Astrocyte (in vitro differentiated cells and primary cell): ENCODE measurements around the gene NUP50. TPM values are rescaled to one million over a fixed set of nuclear protein-coding genes. Genes with fewer than 3 reads are reported as not detected.

Source experiments
- DNase-seq: peaks from one replicate; pipeline ENCODE4 v3.0.0-alpha.2; 2010; ENCODE audit warnings: low read depth
- FAIRE-seq: peaks from 2 replicates; lab custom pipeline; 2011; peaks lifted over from hg19 to GRCh38; lab: Jason Lieb, UNC
- H2AFZ ChIP-seq: 2 replicates; pipeline ENCODE4 v1.6.0; 2012; ENCODE audit warnings: low read depth, low read length, inconsistent platforms
- H3K27ac ChIP-seq: 2 replicates; pipeline ENCODE4 v1.5.1; 2011; ENCODE audit warnings: low read depth, low read length, inconsistent platforms
- H3K27me3 ChIP-seq: 2 replicates; pipeline ENCODE4 v1.6.0; 2011; ENCODE audit warnings: low read length, inconsistent platforms; ENCODE audit not compliant: insufficient read depth
- H3K36me3 ChIP-seq: 2 replicates; pipeline ENCODE4 v1.5.1; 2011; ENCODE audit warnings: low read length, inconsistent platforms; ENCODE audit not compliant: insufficient read depth
- H3K4me1 ChIP-seq: 2 replicates; pipeline ENCODE4 v1.5.1; 2011; ENCODE audit warnings: low read length, inconsistent platforms; ENCODE audit not compliant: insufficient read depth
- H3K4me2 ChIP-seq: 2 replicates; pipeline ENCODE4 v1.6.0; 2012; ENCODE audit warnings: low read length, inconsistent platforms
- H3K4me3 ChIP-seq: 2 replicates; pipeline ENCODE4 v1.5.1; 2011; ENCODE audit warnings: low read depth, mild to moderate bottlenecking, low read length, inconsistent platforms; ENCODE audit not compliant: insufficient read depth
- H3K79me2 ChIP-seq: 2 replicates; pipeline ENCODE4 v1.6.0; 2012; ENCODE audit warnings: mild to moderate bottlenecking, low read length, inconsistent platforms; ENCODE audit not compliant: insufficient read depth
- H3K9ac ChIP-seq: 2 replicates; pipeline ENCODE4 v1.6.0; 2012; ENCODE audit warnings: mild to moderate bottlenecking, low read length, inconsistent platforms
- H3K9me3 ChIP-seq: 2 replicates; pipeline ENCODE4 v1.5.1; 2012; ENCODE audit warnings: low read depth, mild to moderate bottlenecking, low read length, inconsistent platforms; ENCODE audit not compliant: insufficient read depth
- H4K20me1 ChIP-seq: 2 replicates; pipeline ENCODE4 v1.6.0; 2012; ENCODE audit warnings: low read length, inconsistent platforms; ENCODE audit not compliant: insufficient read depth
- H3K27ac Mint-ChIP-seq: one replicate; pipeline ENCODE4 v1.8.0; 2021; ENCODE audit warnings: mild to moderate bottlenecking, mixed read lengths; ENCODE audit not compliant: unreplicated experiment
- H3K27me3 Mint-ChIP-seq: one replicate; pipeline ENCODE4 v1.8.0; 2021; ENCODE audit warnings: low read depth, mixed read lengths; ENCODE audit not compliant: unreplicated experiment
- H3K36me3 Mint-ChIP-seq: one replicate; pipeline ENCODE4 v1.8.0; 2021; ENCODE audit warnings: low read depth, mixed read lengths; ENCODE audit not compliant: unreplicated experiment
- H3K4me1 Mint-ChIP-seq: one replicate; pipeline ENCODE4 v1.8.0; 2021; ENCODE audit warnings: low read depth, mixed read lengths; ENCODE audit not compliant: unreplicated experiment
- H3K4me3 Mint-ChIP-seq: one replicate; pipeline ENCODE4 v1.8.0; 2021; ENCODE audit warnings: mild to moderate bottlenecking, moderate library complexity, mixed read lengths; ENCODE audit not compliant: unreplicated experiment
- H3K9me3 Mint-ChIP-seq: one replicate; pipeline ENCODE4 v1.8.0; 2021; ENCODE audit warnings: mild to moderate bottlenecking, mixed read lengths; ENCODE audit not compliant: unreplicated experiment
- CTCF ChIP-seq: IDR thresholded peaks from 2 replicates; pipeline ENCODE4 v1.5.1; 2011; ENCODE audit warnings: low read depth, mild to moderate bottlenecking, inconsistent platforms, low read length, moderate library complexity; ENCODE audit not compliant: insufficient read depth
- EZH2 ChIP-seq: IDR thresholded peaks from 2 replicates; pipeline ENCODE4 v1.6.1; 2012; ENCODE audit warnings: mild to moderate bottlenecking, low read length, inconsistent platforms; ENCODE audit not compliant: insufficient read depth
- total RNA-seq: library from RNA; stranded (reverse); gene quantifications from 2 replicates; pipeline ENCODE4 v1.2.1, GENCODE V29; 2021

NUP50 gene
- total RNA-seq, 1 donor from 2014 or later, result 56.4 TPM

DNA sequence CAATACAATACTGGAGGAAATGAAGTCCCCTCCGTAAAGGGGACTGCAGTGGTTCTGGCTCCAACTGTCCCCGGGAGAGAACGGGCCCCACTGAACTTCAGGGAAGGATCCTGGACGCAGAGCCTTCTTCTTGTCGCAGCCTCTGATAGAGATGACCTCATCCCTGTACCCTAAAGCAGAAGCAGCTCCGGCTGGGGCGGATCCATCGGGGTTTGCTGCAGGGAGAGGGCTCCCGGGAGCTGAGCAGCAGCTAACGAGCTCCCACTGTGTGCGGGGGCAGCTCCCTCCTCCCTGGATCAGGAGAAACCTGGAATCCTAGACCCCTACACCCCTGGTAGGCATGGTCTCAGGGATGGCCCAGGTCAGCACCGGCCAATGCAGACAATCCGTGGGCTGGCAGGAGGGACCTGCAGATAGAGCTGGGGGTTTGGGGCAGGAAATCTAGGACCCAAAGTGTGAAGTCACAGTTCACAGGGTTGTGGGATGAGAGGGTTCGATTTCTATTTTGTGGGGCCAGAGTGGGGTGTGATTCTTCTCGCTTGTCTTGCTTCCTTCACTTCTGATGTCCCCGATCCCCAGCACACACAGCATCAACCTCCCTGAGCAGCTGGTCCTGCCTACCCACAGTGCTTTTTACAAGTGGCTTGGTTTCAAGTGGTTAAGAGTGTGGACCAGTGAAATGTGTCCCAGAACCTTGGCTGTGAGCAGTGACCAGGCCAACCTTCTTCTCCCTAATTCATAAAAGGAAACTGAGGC, 64.1 kb downstream of the NUP50 start:
- Histone ChIP-seq H3K4me2 (no peak overlapping the region), H3K27me3 (no peaks in the 10 kb centered on the region), H3K4me3 (no peak overlapping the region), H3K9ac (no peak overlapping the region), H3K4me1 (peaks cover 4% of the 10 kb centered on the region), H3K9me3 (no peaks in the 10 kb centered on the region), H4K20me1 (peaks cover 77% of the 10 kb centered on the region), H3K27ac (no peak overlapping the region), H3K79me2 (peaks cover 11% of the 10 kb centered on the region), H3K36me3 (no peaks in the 10 kb centered on the region), H2AFZ (no peak overlapping the region)
- DNase-seq, result no peak
- no peaks in the 10 kb centered on the region for H3K9me3 Mint-ChIP-seq
- TF ChIP-seq EZH2 (no peak), CTCF (no peak)
- H3K4me3 Mint-ChIP-seq, result no peak overlapping the region
- no peaks in the 10 kb centered on the region for H3K27me3 Mint-ChIP-seq
- H3K36me3 Mint-ChIP-seq, result peaks cover 5% of the 10 kb centered on the region
- peaks cover 22% of the 10 kb centered on the region for H3K4me1 Mint-ChIP-seq
- peak overlapping the region; percentile 41 for H3K27ac Mint-ChIP-seq
- FAIRE-seq, result no peak

DNA sequence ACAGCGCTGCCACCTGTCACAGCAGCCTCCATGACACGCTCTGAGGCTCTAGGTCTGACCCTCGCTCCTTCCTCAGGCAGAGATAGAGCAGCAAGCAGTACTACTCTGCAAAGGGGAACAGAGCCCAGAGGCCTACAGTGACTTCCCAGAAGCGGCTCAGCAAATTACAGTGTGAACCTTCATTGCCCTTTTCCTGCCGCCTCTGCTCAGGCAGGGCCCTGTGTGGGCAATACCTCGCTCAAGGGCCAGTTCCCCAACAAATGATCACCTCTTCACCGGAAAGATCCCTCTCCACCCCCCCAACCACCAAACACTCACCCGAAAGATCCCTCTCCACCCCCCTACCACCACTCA, 64.7 kb downstream of the NUP50 start:
- Histone ChIP-seq H3K4me2 (no peak overlapping the region), H3K4me3 (no peak overlapping the region), H4K20me1 (peaks cover 77% of the 10 kb centered on the region), H3K9me3 (no peaks in the 10 kb centered on the region), H3K79me2 (peaks cover 14% of the 10 kb centered on the region), H3K36me3 (no peaks in the 10 kb centered on the region), H3K9ac (no peak overlapping the region), H3K27me3 (no peaks in the 10 kb centered on the region), H3K4me1 (no peaks in the 10 kb centered on the region), H2AFZ (no peak overlapping the region), H3K27ac (no peak overlapping the region)
- no peaks in the 10 kb centered on the region for H3K9me3 Mint-ChIP-seq
- no peak overlapping the region for H3K4me3 Mint-ChIP-seq
- H3K27ac Mint-ChIP-seq, result no peak overlapping the region
- TF ChIP-seq CTCF (no peak), EZH2 (no peak)
- peaks cover 18% of the 10 kb centered on the region for H3K4me1 Mint-ChIP-seq
- FAIRE-seq (no peak), DNase-seq (no peak)
- no peaks in the 10 kb centered on the region for H3K27me3 Mint-ChIP-seq
- peaks cover 6% of the 10 kb centered on the region for H3K36me3 Mint-ChIP-seq

- peaks cover 78% of the 10 kb centered on the region for H4K20me1 ChIP-seq
- H3K9ac ChIP-seq, result no peak overlapping the region
- Mint-ChIP-seq H3K27ac (peak overlapping the region; percentile 41), H3K27me3 (no peaks in the 10 kb centered on the region), H3K4me1 (peaks cover 18% of the 10 kb centered on the region), H3K4me3 (no peak overlapping the region), H3K36me3 (peaks cover 8% of the 10 kb centered on the region), H3K9me3 (no peaks in the 10 kb centered on the region)
- H3K4me3 ChIP-seq, result no peak overlapping the region
- H2AFZ ChIP-seq, result no peak overlapping the region
- H3K4me1 ChIP-seq, result no peaks in the 10 kb centered on the region
- no peak overlapping the region for H3K4me2 ChIP-seq
- H3K27ac ChIP-seq, result no peak overlapping the region
- no peaks in the 10 kb centered on the region for H3K27me3 ChIP-seq
- no peaks in the 10 kb centered on the region for H3K36me3 ChIP-seq
- H3K79me2 ChIP-seq, result peaks cover 15% of the 10 kb centered on the region
- no peak for FAIRE-seq
- no peaks in the 10 kb centered on the region for H3K9me3 ChIP-seq
- TF ChIP-seq EZH2, result no peak
- no peak for TF ChIP-seq CTCF
- no peak for DNase-seq
Observed at GRCh38 chr22:45229181-45229580, 65.5 kb downstream of the NUP50 start.
